Esophagus squamous epithelium (tissue), 4 donors: ENCODE results near the gene MICAL3.
"Not testable (repeated sequence)": the region's sequence is repeated elsewhere in the genome, so short reads cannot be mapped to it uniquely, and the experiment has no call there.

Experiments
- CTCF ChIP-seq, 6 experiments: fragments of 450-650 bp in 4 of 6; fragments of 200-600 bp in 2 of 6; sonication (generic) in 2 of 6; IDR thresholded peaks; one replicate each; pipeline ENCODE4 v1.5.1; 2016 to 2019; ENCODE audit warnings: antibody characterized with exemption in 6 of 6, mild to moderate bottlenecking in 4 of 6, moderate library complexity in 4 of 6
- POLR2A ChIP-seq, 4 donors: fragments of 450-650 bp; IDR thresholded peaks; one replicate each; pipeline ENCODE4 v1.6.1; 2017; ENCODE audit warnings: antibody characterized with exemption in 4 of 4, mild to moderate bottlenecking in 4 of 4, moderate library complexity in 3 of 4

GRCh38 chr22:18073927-18074326 lies 49.6 kb upstream of the MICAL3 start:
- not testable (repeated sequence) for TF ChIP-seq POLR2A, CTCF (IDR thresholded peaks at IDR 0.05)
